GM18868 (cell line): ENCODE data around the gene PTPRN.
"Not testable (repeated sequence)": the region's sequence is repeated elsewhere in the genome, so short reads cannot be mapped to it uniquely, and the experiment has no call there.

Source experiments
- ATAC-seq: cut with Tn5 transposase; IDR thresholded peaks from one replicate; pipeline ENCODE4 v1.9.1; 2021; ENCODE audit warnings: mild to moderate bottlenecking, moderate library complexity; ENCODE audit not compliant: unreplicated experiment

PTPRN gene

DNA sequence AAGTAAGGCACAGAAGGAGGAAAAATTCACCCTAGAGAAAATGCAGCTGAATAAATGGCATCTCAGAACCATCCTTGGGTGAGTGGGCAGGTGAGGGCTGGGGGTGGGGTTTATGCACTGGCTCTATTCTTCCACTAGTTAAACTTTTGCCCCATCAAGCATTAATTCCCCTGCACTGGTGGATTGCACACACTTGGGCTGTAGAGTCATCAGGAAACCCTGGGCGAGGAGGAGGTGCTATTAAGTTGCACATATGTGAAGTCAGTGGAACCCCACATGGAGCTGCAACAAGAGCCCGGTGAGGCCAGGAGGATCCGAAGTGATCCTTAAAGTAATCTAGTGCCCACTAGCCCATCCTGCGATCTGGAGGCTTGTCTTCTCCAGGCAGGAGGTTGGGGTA, 36.8 kb downstream of the PTPRN start:
- no peak for ATAC-seq

GRCh38 chr2:219271021-219271420, 38.2 kb downstream of the PTPRN start:
- no peak for ATAC-seq

GRCh38 chr2:219270055-219270372, 39.2 kb downstream of the PTPRN start:
- ATAC-seq, result no peak

DNA sequence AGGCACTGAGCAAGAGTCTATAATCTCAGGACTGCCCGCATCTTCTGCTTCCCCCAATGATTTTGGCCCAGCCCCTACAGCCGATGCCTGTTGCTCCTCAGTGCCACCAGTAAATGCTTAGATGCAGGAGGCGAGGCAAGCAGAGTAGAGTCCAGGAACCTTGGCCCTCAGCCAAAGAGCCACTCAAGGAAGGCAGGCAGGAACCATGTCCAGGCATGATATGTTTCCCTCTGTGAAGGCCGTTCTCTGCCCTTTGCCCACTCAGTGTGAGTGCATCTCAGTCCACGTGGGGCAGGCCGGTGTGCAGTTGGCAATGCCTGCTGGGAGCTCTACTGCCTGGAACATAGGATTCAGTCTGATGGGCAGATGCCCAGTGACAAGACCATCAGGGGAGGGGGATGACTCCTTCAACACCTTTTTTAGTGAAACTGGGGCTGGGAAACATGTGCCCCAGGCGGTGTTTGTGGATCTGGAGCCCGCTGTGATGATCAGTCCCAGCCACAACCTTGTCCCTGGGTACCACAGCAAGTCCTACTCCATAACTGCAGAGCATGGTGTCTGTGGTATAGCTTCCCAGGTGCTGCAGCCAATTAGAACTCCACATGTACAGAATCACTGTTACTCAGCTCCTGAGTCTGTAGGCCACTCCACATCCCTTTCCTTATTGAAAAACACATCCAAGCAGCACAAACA, 39.7 kb downstream of the PTPRN start:
- ATAC-seq, result no peak

GRCh38 chr2:219268294-219268693, 40.9 kb downstream of the PTPRN start:
- no peak for ATAC-seq

GRCh38 chr2:219266886-219267285, 42.3 kb downstream of the PTPRN start:
- no peak for ATAC-seq

GRCh38 chr2:219266232-219266631, 43.0 kb downstream of the PTPRN start:
- no peak for ATAC-seq

DNA sequence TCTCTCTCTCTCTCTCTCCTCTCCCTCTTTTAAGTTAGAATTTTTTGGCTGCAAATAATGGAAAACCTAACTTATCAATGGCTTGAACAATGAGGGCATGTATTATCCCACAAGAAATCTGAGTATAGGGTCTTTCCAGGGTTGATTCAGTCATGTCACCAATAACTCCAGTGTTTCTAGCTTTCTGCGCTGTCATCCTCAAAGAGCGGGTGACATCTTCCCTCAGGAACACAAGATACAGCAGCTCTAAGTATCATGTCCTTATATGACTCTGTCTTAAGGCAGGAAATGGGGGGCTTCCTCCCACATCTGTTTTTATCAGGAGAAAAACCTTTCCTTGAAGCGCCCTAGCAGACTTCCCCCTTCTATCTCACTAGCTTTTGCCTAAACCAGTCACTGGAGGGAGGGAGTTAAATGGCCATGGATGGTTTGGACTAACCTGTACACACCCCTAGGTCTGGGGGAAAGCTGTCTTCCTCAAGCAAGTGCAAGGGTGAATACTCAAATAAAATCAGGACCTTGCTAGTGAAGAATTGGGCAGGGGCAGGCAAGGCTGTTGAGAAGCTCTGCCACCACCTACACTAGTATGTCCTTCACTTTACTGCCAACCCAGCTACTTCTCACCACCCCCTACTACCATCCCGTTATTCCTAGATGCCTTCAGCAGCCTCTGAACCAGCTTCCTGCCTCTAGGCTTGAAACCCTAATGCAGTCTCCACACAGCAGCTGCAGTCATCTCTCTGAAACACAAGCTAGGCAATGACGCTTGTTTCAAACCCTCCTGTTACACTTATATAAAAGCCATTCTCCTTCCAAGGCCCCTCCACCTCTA, 48.0 kb downstream of the PTPRN start:
- no peak for ATAC-seq

GRCh38 chr2:219258942-219259341, 50.3 kb downstream of the PTPRN start:
- ATAC-seq, result not testable (repeated sequence)

GRCh38 chr2:219254590-219255201, 54.5 kb downstream of the PTPRN start:
- peak; percentile 35 for ATAC-seq

DNA sequence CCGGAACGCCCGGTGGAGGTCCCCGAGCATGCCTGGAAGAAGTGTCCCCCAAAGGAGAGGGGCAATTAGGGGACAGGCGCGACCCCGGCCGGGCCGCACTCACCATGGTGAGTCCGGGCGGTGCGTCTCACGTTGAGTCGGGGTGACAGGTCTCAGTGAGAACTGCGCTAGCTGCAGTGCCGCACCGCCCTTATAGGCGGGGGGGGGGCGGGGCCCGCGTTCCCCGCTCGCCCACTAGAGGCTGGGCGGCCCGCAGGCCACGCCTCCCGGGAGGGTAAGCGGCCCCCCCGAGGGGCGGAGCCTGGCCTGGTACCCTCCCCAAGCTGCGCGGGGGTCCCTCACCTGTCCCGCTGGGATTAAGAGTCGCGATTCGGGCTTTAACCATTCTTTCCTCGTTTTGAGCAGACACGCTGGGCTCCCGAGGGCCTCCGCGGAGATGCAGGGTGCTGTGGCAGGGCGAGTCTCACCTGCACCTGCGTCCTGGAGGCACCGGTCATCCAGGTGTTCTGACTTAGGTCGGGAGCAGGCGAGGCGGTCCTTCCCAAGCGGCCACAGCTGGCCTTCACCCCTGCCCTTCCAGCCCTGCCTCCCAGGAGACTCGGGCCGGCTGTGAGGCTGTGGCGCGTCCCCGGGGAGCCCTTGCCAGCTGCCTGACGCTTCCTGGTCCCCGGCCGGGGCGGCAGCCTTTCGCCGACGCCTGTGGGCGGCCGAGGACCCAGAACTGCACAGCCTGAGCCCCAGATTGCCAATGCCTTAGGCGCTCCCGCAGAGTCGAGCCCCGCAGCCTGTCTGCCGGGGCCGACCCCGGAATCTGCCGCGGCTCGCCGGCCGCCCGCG, 55.2 kb downstream of the PTPRN start, which contains the start of gene TUBA4A:
Gene TUBA4A (minus strand): TSS at position 166 of the 837 bp plus-strand sequence. CDS start 60 bp downstream, at position 106.
- ATAC-seq, result peak; percentile 73

GRCh38 chr2:219252900-219253752, 56.1 kb downstream of the PTPRN start, which contains the start of gene TUBA4B:
TUBA4B (plus strand) TSS chr2:219253243; CDS start chr2:219253408, 165 bp downstream.
- ATAC-seq, result no peak

DNA sequence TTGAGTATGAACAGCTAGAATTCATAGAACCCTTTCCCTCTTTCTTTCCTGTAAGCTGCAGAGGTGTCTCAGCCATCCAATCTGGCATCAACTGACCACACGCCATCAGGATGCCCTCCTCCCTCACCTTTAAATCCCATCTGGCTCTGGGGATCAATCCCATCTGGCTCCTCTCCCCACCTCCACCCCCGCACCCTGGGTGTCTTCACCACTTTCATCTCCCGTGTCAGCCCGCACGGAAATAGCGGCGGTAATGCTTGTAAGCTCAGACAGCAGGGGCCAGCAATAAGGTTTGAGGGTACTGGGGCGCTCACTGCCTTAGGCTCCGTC, 56.7 kb downstream of the PTPRN start:
- no peak for ATAC-seq

DNA sequence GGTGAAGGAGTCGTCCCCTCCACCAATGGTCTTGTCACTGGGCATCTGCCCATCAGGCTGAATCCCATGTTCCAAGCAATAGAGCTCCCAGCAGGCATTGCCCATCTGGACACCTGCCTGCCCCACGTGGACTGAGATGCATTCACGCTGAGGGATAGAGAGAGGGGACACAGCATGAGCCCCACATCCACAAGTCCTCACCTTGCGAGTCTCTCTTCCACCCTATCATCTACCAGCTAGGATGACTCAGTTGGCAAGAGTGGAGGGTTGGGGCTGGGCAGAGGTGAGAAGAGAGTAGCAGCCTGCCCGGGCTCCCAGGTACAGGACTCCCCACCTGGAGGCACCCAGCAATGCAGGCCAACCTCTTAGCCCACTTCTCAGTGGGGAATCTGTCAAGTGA, 57.1 kb downstream of the PTPRN start:
- ATAC-seq, result no peak

DNA sequence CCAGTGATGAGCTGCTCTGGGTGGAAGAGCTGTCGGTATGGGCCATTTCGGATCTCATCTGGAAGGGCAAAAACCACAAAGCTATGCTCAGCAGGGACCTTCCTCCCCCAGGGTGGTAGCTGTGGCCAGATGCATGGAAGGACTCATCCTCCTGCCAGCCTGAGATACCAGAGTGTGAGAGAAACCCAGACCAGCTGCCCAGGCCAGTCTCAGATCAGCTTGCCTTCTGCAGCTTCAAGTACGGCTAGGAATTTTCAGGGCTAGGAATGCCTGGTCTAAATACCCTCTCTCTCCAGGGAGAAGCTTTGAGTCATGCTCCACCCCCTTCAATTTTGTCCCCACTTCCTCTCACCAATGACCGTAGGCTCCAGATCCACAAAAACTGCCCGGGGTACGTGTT, 57.5 kb downstream of the PTPRN start:
- no peak for ATAC-seq

DNA sequence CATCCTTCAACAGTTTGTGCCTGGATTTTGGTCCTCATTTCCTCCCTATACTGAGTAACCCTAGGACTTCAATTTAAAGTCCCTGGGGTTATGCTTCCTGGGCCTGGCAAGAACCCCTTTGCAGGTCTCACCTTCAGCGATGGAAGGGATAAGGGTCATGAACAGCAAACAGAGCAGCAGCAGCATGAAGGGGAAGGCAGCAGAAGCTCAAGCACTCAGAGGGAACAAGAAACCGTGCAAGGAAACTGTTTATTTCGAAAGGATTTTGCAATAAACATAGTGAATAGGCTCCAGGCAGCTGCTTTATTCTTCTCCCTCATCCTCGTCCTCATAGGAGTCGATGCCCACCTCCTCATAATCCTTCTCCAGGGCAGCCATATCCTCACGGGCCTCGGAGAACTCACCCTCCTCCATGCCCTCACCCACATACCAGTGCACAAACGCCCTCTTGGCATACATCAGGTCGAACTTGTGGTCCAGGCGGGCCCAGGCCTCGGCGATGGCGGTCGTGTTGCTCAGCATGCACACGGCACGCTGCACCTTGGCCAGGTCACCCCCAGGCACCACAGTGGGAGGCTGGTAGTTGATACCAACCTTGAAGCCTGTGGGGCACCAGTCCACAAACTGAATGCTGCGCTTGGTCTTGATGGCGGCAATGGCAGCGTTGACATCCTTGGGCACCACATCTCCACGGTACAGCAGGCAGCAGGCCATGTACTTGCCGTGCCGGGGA, 59.0 kb downstream of the PTPRN start:
- no peak for ATAC-seq

GRCh38 chr2:219249203-219249980, 59.8 kb downstream of the PTPRN start:
- no peak for ATAC-seq

GRCh38 chr2:219248845-219249202, 60.4 kb downstream of the PTPRN start:
- no peak for ATAC-seq
